GM12878 (cell line): ENCODE data around the gene RCL1. TPM values are rescaled to one million over a fixed set of nuclear protein-coding genes. Genes with fewer than 3 reads are reported as not detected.

Experiments used
- ATAC-seq: fragments of 200-7000 bp; cut with Tn5 transposase; 3 replicates; pipeline ENCODE4 v1.9.1; 2020; ENCODE audit warnings: mild to moderate bottlenecking, moderate library complexity
- BruUV-seq: library from RNA; stranded (reverse); fragments of 400-500 nt; replicated peaks from 2 replicates; lab custom pipeline; 2021; lab: Mats Ljungman, UMichigan
- CTCF ChIA-PET: fragments of 300-600 bp; sonication (Branson Sonifier 250); formaldehyde crosslinking; extraction: SDS; loops from one replicate; lab custom pipeline; 2021; ENCODE audit warnings: inconsistent platforms; lab: Yijun Ruan, JAX
- POLR2A ChIA-PET: fragments of 350-600 bp; formaldehyde crosslinking; extraction: SDS; loops from one replicate; lab custom pipeline; 2021; ENCODE audit warnings: inconsistent platforms; lab: Charles Lee
- RAD21 ChIA-PET: fragments of 300-600 bp; sonication (Branson Sonifier 250); formaldehyde crosslinking; loops from one replicate; lab custom pipeline; 2023; ENCODE audit warnings: antibody characterized with exemption; ENCODE audit not compliant: unreplicated experiment; lab: Charles Lee
- SMC1A ChIA-PET: fragments of 300-600 bp; sonication (Branson Sonifier 250); formaldehyde crosslinking; loops from one replicate; lab custom pipeline; 2023; ENCODE audit not compliant: unreplicated experiment, uncharacterized antibody; lab: Charles Lee
- DNase-seq: peaks from one replicate; pipeline ENCODE4 v3.0.0-alpha.2; 2011; ENCODE audit warnings: low read depth, low spot score
- FAIRE-seq: peaks from 3 replicates; lab custom pipeline; 2011; peaks lifted over from hg19 to GRCh38; lab: Jason Lieb, UNC
- H2AFZ ChIP-seq: 2 replicates; pipeline ENCODE4 v1.6.0; 2011; ENCODE audit warnings: low read depth, low read length, control low read depth; ENCODE audit not compliant: control insufficient read depth
- H3K27ac ChIP-seq: 2 replicates; pipeline ENCODE4 v1.5.1; 2011; ENCODE audit warnings: control low read depth; ENCODE audit not compliant: control insufficient read depth, insufficient read depth
- H3K27me3 ChIP-seq, 2 experiments: replicated peaks in 1 of 2; 2 replicates each; pipeline versions ENCODE4 v1.6.0 to v1.6.1; 2011; ENCODE audit warnings: low read length in 1 of 2; ENCODE audit not compliant: control insufficient read depth in 2 of 2, insufficient read depth in 2 of 2
- H3K36me3 ChIP-seq, 2 experiments: 2 replicates each; pipeline ENCODE4 v1.5.1; 2011; ENCODE audit warnings: low read length in 1 of 2; ENCODE audit not compliant: control insufficient read depth in 2 of 2, insufficient read depth in 2 of 2
- H3K4me1 ChIP-seq: 2 replicates; pipeline ENCODE4 v1.6.1; 2011; ENCODE audit warnings: mild to moderate bottlenecking, low read length, moderate library complexity, mixed read lengths; ENCODE audit not compliant: control insufficient read depth, insufficient read depth
- H3K4me2 ChIP-seq: 2 replicates; pipeline ENCODE4 v1.6.0; 2011; ENCODE audit warnings: control low read depth; ENCODE audit not compliant: control insufficient read depth, insufficient read depth
- H3K4me3 ChIP-seq: fragments of 200-600 bp; sonication (generic); 2 replicates; pipeline ENCODE4 v1.5.1; 2016
- H3K79me2 ChIP-seq: 2 replicates; pipeline ENCODE4 v1.6.0; 2011; ENCODE audit warnings: low read length; ENCODE audit not compliant: control insufficient read depth, insufficient read depth
- H3K9ac ChIP-seq: 2 replicates; pipeline ENCODE4 v1.8.0; 2011; ENCODE audit warnings: low read length, control low read depth, mixed read lengths; ENCODE audit not compliant: control insufficient read depth, insufficient read depth
- H3K9me3 ChIP-seq: replicated peaks from 3 replicates; pipeline ENCODE4 v1.5.1; 2011; ENCODE audit warnings: mild to moderate bottlenecking, low read length; ENCODE audit not compliant: control insufficient read depth, insufficient read depth
- H4K20me1 ChIP-seq: 2 replicates; pipeline ENCODE4 v1.6.0; 2011; ENCODE audit not compliant: control insufficient read depth, insufficient read depth
- ASH2L ChIP-seq: fragments of 300-600, 200-600 bp; sonication (generic); IDR thresholded peaks from 2 replicates; pipeline ENCODE4 v1.6.1; 2017; ENCODE audit warnings: low read depth, mild to moderate bottlenecking, borderline replicate concordance
- BRCA1 ChIP-seq: IDR thresholded peaks from 2 replicates; pipeline ENCODE4 v1.6.1; 2011; ENCODE audit warnings: low read depth, low read length, improper control_type of control experiment
- NRF1 ChIP-seq: conservative IDR thresholded peaks from 2 replicates; pipeline ENCODE4 v1.6.1; 2011; ENCODE audit warnings: mild to moderate bottlenecking, low read depth, low read length, improper control_type of control experiment
- PAX5 ChIP-seq: IDR thresholded peaks from 2 replicates; pipeline ENCODE4 v1.6.1; 2011; ENCODE audit warnings: low read depth, low read length, borderline replicate concordance
- RFX5 ChIP-seq: IDR thresholded peaks from 2 replicates; pipeline ENCODE4 v1.6.1; 2011; ENCODE audit warnings: low read depth, low read length, improper control_type of control experiment
- WGBS: methylation state at CpG from one replicate; pipeline ENCODE4 v1.1.6; 2016; ENCODE audit warnings: low lambda C conversion rate; ENCODE audit not compliant: insufficient replicate concordance, insufficient coverage; ENCODE audit errors: missing lambda C conversion rate; 5-methylcytosine and 5-hydroxymethylcytosine counted together
- in situ Hi-C: fragments of 300-500 bp; cut with MboI; formaldehyde crosslinking; loops from 9 replicates; pipeline ENCODE4 v1.14.3; 2018; ENCODE audit warnings: mixed read lengths
- intact Hi-C: fragments of 100-400 bp; cut with micrococcal nuclease; formaldehyde crosslinking; loops from one replicate; pipeline ENCODE4 v1.14.2; 2022; ENCODE audit not compliant: unreplicated experiment
- polyA plus RNA-seq, 11 experiments: library from polyadenylated mRNA; depleted of rRNA in 4 of 11; unstranded in 6 of 11; stranded (reverse) in 5 of 11; fragments of >200 nt; fragmentation: Nextera tagmentation in 4 of 11; fragmentation: Illumina TruSeq in 1 of 11; extraction: Ambion mirVana in 4 of 11; extraction: Trizol in 1 of 11; gene quantifications; 1 replicate in 1 of 11; 2 replicates in 10 of 11; pipeline versions ENCODE4 v1.2.1 to v1.2.3, GENCODE V29; 2011 to 2016; ENCODE audit warnings: inconsistent platforms in 2 of 11, missing spikeins in 2 of 11, low read depth in 1 of 11
- total RNA-seq, 4 experiments: library from RNA; depleted of rRNA in 3 of 4; stranded (reverse); fragments of >200 nt in 3 of 4; fragmentation: Illumina TruSeq in 1 of 4; extraction: Trizol in 1 of 4; gene quantifications; 2 replicates each; pipeline versions ENCODE4 v1.2.1 to v1.2.3, GENCODE V29; 2013 to 2021

Gene RCL1
- total and polyA plus RNA-seq, 10 of the 15 experiments (the other 5 are each of a cell fraction or from before 2014, with no cell fraction given), result 21.1 to 46.8 (median 30.5) TPM

DNA sequence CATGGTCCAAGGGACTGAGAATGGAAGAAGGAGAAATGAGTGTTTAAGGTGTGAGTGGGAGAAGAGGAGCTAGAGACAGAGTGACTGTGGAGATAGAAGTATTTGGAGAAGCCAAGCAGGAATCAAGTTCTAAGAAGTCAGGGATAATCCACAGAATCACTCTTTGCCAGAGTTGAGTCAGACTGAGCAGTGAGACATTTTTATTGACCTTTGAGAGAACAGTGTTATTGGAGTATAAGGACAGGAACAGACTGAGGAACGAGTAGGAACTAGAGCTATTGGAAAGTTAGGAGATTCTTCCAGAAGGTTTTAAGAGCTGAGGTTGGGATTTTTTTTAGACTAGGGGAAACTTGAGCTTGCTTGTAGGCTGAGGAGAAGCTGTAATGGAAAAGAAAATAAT is 37.2 kb downstream of the RCL1 start:
- FAIRE-seq (no peak), DNase-seq (no peak), ATAC-seq (no peak)
- H3K36me3 ChIP-seq, result peaks cover 11 to 28% of the 10 kb centered on the region in 2 experiments
- intact Hi-C loops, result loop anchor here (5.0 kb wide), 1 partner anchor 68 kb away; no protein-coding TSS in a partner anchor
- H3K4me2 ChIP-seq, result no peak overlapping the region
- H3K27me3 ChIP-seq, result no peaks in the 10 kb centered on the region
- ChIA-PET POLR2A (interaction anchor here (0.9 kb wide), 1 partner anchor 9 kb away, joined by 3 read pairs; no protein-coding TSS in a partner anchor), CTCF (interaction anchor here (0.9 to 1.1 kb wide), 2 partner anchors 14 to 36 kb away, joined by 3 read pairs; no protein-coding TSS in a partner anchor), RAD21 (no interaction called here), SMC1A (interaction anchor here (0.8 to 3.9 kb wide), 8 partner anchors 8 to 178 kb away, joined by 3 to 18 read pairs (median 4); no protein-coding TSS in a partner anchor)
- no peak overlapping the region for H3K4me3 ChIP-seq
- BruUV-seq, result no TSS peak
- 95% methylated on average over 1 of the region's 1 CpG for WGBS
- H4K20me1 ChIP-seq, result no peaks in the 10 kb centered on the region
- in situ Hi-C loops, result no loop called here
- no peak for TF ChIP-seq ASH2L
- no peak for TF ChIP-seq BRCA1
- no peak for TF ChIP-seq NRF1
- no peak overlapping the region for H3K27ac ChIP-seq
- H3K4me1 ChIP-seq, result no peaks in the 10 kb centered on the region
- H3K79me2 ChIP-seq, result peaks cover 12% of the 10 kb centered on the region
- H2AFZ ChIP-seq, result no peak overlapping the region
- H3K9me3 ChIP-seq, result no peaks in the 10 kb centered on the region
- H3K9ac ChIP-seq, result no peak overlapping the region

GRCh38 chr9:4830699-4831098 is 38.0 kb downstream of the RCL1 start:
- POLR2A ChIA-PET, result interaction anchor here (0.9 kb wide), 1 partner anchor 8 kb away, joined by 3 read pairs; no protein-coding TSS in a partner anchor
- Histone ChIP-seq H3K27ac (no peak overlapping the region), H3K27me3 (no peaks in the 10 kb centered on the region), H3K79me2 (peaks cover 12% of the 10 kb centered on the region), H3K4me1 (no peaks in the 10 kb centered on the region), H3K9ac (no peak overlapping the region), H2AFZ (no peak overlapping the region), H3K36me3 (peaks cover 13 to 28% of the 10 kb centered on the region in 2 experiments), H3K4me3 (no peak overlapping the region), H4K20me1 (no peaks in the 10 kb centered on the region), H3K4me2 (no peak overlapping the region), H3K9me3 (no peaks in the 10 kb centered on the region)
- no TSS peak for BruUV-seq
- in situ Hi-C loops (no loop called here), intact Hi-C loops (loop anchor here (5.0 kb wide), 1 partner anchor 68 kb away; no protein-coding TSS in a partner anchor)
- no peak for DNase-seq
- 90% methylated on average over 5 of the region's 5 CpGs for WGBS
- TF ChIP-seq PAX5, result no peak
- no peak for TF ChIP-seq RFX5
- ATAC-seq, result no peak
- SMC1A ChIA-PET, result interaction anchor here (1.0 to 3.9 kb wide), 7 partner anchors 8 to 158 kb away, joined by 3 to 18 read pairs (median 5); no protein-coding TSS in a partner anchor
- no peak for FAIRE-seq
- RAD21 ChIA-PET, result no interaction called here
- CTCF ChIA-PET, result interaction anchor here (0.9 to 1.3 kb wide), 2 partner anchors 15 to 81 kb away, joined by 3 to 5 read pairs; no protein-coding TSS in a partner anchor
